SW 1271 (cell line): ENCODE measurements around the gene AUTS2.

Source experiments
- DNase-seq, 2 experiments: peaks; one replicate each; lab custom pipeline; 2025; lab: John Stamatoyannopoulos, UW

The AUTS2 gene

DNA sequence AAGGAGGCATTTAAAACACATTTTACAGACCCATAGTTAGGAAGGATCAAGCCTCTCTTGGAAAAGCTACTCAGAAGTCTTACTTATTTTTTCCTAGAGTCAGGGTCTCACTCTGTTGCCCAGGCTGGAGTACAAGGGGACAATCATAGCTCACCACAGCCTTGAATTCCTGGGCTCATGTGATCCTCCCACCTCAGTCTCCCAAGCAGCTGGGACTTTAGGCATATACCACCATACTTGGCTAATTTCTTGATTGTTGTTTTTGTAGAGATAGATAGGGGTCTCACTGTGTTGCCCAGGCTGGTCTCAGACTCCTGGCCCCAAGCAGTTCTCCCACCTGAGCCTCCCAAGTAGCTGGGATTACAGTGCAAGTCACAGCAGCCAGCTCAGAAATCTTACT lies 1179.0 kb downstream of the AUTS2 start:
- no peak for DNase-seq

- DNase-seq, result no peak
Observed at GRCh38 chr7:70778585-70778984, 1180.3 kb downstream of the AUTS2 start.

- no peak for DNase-seq
Observed at GRCh38 chr7:70779321-70779720, 1181.0 kb downstream of the AUTS2 start.

GRCh38 chr7:70781922-70782311 lies 1183.6 kb downstream of the AUTS2 start:
- DNase-seq, result no peak

DNA sequence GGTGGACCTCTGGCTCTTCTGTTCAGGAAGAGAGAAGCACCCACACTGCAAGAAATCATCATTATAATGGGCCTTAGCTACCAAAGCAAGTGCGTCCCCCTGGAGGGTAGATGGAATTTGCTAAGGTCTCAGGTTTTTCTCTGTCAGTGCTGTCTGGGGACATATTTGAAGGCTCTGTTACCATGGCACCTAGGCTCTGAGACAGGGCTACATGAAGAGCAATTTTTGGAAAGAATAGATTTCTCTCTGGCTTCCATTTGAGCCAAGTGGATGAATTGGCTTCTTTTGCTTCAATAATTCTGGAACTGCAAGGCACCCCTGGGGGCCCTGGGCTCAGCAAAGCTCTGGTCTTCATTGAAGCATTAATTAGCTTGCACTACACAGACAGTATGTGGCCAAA lies 1184.5 kb downstream of the AUTS2 start:
- no peak for DNase-seq

DNA sequence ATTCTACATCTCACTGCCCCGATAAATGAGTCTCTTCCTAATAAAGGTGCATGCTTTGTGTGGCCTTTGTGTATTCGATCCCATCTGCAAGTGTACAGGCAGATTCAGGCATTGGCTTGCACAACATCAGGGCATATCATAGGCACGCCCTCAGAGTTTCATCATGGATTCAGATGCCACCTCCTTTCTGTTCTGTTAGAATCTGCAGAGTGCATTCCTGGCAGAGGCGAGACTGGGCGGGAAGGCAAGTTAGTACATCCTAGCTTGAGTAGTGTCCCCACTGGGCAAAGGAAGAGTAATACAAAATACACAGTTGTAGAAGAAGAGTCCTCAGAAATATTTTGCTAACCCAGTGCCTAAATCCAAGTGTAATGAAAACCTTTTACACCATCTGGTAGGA lies 1187.2 kb downstream of the AUTS2 start:
- no peak for DNase-seq

DNA sequence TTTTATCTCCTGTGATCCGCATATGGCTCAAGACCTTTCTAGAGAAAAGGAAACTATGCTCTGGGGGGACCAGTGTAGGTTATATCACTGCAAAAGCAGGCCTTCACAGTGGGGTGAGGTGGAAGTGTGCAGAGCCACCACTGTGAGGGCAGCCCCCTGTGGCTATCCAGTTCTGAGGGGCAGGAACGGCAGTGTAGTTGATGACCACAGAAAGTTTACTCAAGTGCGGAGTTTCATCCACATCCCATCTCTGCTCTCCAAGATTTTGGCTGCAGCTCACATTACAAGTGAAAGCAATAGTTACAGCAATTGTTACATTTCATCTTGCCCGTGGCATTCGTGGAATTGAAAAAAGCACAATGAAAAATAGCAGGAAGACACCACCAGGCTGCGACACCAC lies 1187.8 kb downstream of the AUTS2 start:
- no peak for DNase-seq

GRCh38 chr7:70787286-70787685 lies 1189.0 kb downstream of the AUTS2 start:
- no peak for DNase-seq

DNA sequence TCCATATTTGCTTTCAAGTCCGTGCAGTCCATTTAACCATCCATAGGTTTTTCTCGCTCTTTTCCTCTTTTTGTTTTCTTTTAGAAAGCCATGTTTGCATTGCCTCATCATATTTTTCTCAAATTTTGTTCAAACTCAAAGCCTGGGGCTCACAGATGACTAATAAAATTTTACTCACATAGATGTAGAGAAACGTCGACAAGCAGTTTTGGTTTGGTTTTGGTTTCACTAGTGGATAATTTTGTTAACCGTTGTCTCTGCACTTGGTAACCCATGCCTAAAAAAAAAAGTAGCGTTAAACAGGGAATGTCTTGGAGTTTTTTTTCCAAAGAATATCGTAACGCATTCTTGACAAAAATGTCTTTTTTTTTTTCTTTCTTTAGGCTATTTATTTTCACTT lies 1189.5 kb downstream of the AUTS2 start:
- DNase-seq, result no peak

GRCh38 chr7:70788276-70788675 lies 1190.0 kb downstream of the AUTS2 start:
- DNase-seq, result no peak

GRCh38 chr7:70789481-70790214 lies 1191.4 kb downstream of the AUTS2 start:
- no peak for DNase-seq

DNA sequence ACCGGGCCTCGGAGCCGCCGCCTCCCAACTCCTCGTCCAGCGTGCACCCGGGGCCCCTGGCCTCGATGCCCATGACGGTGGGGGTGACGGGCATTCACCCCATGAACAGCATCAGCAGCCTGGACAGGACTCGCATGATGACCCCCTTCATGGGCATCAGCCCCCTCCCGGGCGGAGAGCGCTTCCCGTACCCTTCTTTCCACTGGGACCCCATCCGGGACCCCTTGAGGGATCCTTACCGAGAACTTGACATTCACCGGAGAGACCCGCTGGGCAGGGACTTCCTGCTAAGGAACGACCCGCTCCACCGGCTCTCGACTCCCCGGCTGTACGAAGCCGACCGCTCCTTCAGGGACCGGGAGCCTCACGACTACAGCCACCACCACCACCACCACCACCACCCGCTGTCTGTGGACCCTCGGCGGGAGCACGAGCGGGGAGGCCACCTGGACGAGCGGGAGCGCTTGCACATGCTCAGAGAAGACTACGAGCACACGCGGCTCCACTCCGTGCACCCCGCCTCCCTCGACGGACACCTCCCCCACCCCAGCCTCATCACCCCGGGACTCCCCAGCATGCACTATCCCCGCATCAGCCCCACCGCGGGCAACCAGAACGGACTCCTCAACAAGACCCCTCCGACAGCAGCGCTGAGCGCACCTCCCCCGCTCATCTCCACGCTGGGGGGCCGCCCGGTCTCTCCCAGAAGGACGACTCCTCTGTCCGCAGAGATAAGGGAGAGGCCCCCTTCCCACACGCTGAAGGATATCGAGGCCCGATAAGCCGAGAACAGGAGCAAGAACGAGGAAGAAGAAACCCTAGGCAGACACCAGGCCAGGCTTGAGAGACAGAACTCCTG lies 1192.2 kb downstream of the AUTS2 start:
- DNase-seq, result no peak

DNA sequence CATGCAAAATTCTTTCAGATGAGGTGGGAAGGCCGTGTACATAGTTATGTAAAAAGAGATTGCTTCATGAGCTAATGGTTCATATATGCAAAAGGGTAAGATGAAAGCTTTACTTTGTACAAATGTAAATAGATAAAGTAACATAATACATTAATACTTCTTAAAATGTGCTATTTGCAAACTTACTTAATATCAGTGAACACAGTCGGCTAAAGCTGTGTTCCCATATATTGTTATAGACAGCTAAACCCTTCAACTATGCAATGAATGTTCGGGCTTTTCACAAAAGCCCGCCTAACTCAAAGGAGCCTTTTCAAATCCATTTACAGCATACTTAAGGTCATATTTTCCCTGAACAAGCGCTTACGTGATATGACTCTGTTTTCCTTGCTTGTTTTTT lies 1193.1 kb downstream of the AUTS2 start:
- DNase-seq, result no peak

GRCh38 chr7:70793060-70793459 lies 1194.8 kb downstream of the AUTS2 start:
- no peak for DNase-seq

DNA sequence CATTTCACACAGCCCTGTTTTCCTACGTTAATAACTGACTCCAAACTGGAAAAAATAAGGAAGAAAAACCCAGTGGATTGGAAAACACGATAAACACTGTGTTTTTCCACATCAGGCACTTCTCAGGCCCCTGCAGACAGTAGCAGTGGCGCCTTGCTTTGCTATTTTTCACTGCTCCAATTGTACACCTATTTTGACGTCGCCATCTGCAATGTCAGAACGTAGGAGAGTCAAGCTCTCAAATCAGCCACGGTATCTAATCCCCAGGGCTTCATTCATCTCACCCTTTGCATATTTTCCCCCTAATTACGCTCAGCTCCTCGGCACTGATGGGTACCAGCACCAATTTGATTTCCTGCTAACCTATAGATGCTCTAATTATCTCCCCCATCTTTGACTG lies 1195.5 kb downstream of the AUTS2 start:
- DNase-seq, result no peak

- no peak for DNase-seq
Observed at GRCh38 chr7:70794962-70795361, 1196.7 kb downstream of the AUTS2 start.

DNA sequence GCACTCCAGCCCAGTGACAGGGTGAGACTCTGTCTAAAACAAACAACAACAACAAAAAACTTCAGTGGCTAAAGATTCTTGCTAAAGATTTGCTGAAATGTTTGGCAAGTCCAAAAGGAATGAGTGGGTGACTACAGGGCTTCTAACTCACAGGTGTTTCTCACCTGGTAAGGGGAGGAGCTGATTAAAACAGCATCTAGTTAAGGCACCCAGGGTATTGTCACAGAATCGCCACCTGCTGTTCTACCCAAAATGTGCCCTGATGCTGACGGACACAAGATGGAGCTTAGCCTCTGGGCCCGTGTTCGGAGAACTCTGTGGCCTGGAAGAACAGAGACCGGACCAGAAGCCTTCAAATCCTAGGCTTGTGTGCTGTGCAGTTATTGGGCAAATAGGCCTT lies 1197.7 kb downstream of the AUTS2 start:
- no peak for DNase-seq

GRCh38 chr7:70797109-70797514 lies 1198.8 kb downstream of the AUTS2 start:
- DNase-seq, result no peak

DNA sequence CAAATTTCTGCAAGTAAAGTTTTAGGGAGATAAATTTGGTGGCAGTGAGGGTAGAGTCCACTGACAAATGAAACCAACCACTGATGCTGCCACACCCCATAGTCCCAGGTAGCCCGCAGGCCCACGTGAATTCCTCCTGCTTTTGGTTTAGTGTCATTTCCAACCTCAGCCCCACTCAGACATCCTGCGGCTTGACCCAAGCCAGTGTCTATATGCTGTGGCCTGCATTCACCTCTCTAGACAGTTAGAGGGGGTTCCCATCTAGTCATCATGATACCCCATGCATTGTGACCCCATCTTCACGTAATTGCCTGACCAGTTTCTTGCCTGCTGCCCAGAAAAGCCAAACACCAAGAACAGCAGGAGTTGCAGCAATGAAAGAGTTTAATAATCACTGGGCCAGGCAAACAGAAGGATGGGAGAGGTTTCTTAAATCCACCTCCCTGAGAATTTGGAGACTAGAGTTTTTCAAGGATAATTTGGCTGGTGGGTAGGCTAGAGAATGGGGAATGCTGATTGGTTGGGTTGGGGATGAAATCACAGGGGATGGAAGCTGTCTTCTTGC lies 1201.6 kb downstream of the AUTS2 start:
- no peak for DNase-seq

- no peak for DNase-seq
Observed at GRCh38 chr7:70805360-70805759, 1207.1 kb downstream of the AUTS2 start.

DNA sequence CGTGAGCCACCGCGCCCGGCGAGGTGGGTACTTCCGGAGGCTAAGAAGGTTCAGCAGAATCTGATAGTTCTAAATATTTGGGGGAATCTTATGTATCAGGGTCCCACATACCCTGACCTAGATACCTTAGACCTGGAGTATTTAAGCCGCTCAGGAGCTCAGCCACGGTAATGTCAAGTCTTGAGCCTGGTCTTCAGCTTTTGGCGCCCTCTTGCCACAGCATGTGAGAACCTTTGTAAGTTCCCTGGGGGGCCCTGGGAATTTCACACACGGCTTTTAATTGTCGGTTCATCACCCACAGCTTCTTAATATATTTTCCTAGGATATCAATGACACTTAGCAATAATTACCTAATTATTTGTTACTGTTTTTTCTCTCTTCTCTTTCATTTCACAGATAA lies 1209.4 kb downstream of the AUTS2 start:
- DNase-seq, result no peak

DNA sequence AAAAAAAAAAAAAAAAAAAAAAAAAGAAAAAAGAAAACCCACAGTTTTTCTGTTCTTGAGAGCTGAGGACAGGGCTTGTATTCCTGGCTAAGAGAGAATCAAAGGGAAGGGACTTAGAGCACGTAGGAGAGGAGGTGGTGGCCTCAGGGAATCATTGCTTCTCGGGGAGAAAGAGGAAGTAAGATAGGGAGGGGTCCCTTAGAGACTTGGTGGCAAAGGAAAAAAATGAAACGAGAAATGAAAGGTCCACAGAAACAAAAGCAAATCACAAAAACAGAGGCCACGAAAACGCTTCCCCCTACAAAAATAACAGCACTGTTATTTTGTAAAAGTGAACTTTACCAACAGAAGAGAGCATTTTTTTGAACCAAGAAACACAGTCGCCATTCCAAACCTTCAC lies 1210.6 kb downstream of the AUTS2 start:
- no peak for DNase-seq

DNA sequence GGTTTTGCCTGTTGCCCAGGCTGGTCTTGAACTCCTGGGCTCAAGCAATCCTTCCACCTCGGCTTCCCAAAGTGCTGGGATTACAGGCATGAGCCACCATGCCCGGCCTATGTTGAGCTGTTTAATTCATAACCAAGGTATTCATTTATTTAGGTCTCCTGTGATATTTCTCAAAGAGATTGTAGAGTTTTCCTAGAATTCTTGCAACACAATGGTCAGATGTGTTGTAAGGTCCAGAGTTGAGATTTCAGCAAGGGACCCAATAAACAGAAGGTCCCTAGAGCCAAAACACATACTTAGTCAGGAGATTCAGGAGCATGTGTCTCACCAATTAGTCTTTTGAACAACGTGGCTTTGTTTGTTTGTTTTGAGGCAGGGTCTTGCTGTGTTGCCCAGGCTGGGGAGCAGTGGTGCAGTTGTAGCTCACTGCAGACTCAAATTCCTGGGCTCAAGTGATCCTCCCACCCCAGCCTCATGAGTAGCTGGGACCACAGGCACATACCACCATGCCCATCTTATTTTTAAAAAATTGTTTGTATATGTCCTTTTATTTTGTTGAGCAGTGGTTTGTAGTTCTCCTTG lies 1212.4 kb downstream of the AUTS2 start:
- no peak for DNase-seq
